Measurements from ENCODE around the gene BAIAP3.

BAIAP3 gene

GRCh38 chr16:1300664-1301476, 32.6 kb upstream of the BAIAP3 start:
- no peak for DNase-seq

DNA sequence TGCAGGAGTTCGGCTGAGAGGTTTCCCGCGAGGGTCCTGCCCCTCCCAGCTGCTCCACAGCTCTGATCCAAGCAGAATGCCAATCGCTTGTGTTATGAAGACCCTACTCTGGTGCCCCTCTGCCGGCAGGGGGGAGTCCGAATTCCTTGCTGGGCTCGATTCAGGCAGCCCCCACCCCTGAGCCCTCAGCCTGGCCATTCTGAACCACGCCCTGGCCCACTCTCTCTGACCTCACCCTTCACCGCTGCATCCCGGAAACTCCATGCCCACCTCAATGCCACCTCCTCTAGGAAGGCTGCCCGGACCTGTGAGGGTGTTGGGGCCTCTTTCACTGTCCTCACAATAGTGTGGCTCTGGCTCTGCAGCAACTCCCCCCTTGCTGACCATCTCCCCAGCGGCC, 31.9 kb upstream of the BAIAP3 start:
- DNase-seq = no peak

- no peak for DNase-seq
Measured at GRCh38 chr16:1305823-1306222, 27.6 kb upstream of the BAIAP3 start.

- DNase-seq = no peak
Measured at GRCh38 chr16:1306334-1306733, 27.1 kb upstream of the BAIAP3 start.

DNA sequence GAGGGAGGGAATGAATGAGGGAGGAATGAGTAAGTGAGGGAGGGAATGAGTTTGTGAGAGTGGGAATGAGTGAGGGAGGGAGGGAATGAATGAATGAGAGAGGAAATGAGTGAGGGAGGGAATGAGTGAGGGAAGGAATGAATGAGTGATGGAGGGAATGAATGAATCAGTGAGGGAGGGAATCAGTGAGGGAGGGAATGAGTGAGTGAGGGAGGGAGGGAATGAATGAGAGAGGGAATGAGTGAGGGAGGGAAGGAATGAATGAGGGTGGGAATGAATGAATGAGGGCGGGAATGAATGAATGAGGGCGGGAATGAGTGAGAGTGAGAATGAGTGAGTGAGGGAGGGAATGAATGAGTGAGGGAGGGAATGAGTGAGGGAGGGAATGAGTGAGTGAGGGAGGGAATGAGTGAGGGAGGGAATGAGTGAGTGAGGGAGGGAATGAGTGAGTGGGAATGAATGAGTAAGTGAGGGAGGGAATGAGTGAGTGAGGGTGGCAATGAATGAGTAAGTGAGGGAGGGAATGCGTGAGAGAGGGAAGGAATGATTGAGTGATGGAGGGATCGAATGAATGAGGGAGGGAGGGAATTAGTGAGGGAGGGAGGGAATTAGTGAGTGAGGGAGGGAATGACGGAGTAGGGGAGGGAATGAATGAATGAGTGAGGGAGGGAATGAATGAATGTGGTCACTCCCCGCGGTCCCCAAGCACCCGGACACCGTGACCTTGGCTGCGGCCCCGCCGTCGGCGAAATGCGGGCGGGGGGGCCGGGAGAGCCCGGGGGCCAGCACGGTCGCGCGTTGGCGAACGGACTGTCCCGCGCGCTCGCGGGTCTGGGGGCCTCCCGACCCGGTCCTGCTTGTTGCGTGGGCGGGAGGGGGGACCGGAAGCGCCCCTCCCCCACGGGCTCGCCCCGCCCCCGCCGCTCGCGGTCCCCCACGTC, 25.1 kb upstream of the BAIAP3 start:
- DNase-seq = no peak

DNA sequence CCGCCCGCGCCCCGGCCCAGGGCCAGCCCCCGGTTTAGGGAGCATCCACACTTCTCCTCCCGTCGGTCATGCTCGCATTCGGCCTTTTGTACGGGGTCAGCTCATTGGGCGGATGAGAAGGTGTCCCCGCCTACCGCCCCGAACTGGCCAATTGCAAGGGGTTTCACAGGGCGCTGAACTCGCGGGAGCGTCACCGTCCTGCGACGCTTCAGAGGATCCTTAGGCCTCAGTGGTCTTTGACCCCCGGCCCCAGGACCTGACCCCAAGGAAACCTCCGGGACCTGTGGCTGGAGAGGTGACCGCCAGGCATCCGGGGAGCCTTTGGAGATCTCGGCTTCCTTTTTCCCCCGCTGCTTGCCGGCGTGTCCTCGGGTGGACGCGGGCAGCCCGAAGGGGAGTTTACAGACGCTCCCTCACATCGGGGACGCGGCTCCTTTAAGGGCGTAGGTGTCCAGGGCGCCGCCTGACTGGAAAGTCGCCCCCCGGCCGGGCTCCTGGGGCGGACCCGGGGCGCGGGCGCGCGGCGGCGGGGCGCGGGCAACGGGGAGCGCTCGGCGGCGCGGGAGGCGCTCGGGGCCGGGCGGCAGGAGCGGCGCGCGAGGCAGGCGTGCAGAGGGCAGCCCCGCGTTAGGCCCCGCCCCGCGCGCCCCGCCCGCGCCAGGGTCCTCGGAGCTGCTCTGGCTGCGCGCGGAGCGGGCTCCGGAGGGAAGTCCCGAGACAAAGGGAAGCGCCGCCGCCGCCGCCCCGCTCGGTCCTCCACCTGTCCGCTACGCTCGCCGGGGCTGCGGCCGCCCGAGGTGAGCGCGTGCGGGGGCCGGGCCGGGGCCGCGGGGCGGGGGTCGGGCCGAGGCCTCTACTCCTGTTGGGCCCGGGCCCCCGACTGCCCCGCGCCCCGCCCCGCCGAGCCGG, 24.2 kb upstream of the BAIAP3 start, which contains the start of gene UBE2I:
Gene UBE2I, plus strand, starts transcription at position 660 of the 909 bp plus-strand sequence. CDS start 4,395 bp downstream, outside the sequence.
- peak; percentile 61 for DNase-seq

DNA sequence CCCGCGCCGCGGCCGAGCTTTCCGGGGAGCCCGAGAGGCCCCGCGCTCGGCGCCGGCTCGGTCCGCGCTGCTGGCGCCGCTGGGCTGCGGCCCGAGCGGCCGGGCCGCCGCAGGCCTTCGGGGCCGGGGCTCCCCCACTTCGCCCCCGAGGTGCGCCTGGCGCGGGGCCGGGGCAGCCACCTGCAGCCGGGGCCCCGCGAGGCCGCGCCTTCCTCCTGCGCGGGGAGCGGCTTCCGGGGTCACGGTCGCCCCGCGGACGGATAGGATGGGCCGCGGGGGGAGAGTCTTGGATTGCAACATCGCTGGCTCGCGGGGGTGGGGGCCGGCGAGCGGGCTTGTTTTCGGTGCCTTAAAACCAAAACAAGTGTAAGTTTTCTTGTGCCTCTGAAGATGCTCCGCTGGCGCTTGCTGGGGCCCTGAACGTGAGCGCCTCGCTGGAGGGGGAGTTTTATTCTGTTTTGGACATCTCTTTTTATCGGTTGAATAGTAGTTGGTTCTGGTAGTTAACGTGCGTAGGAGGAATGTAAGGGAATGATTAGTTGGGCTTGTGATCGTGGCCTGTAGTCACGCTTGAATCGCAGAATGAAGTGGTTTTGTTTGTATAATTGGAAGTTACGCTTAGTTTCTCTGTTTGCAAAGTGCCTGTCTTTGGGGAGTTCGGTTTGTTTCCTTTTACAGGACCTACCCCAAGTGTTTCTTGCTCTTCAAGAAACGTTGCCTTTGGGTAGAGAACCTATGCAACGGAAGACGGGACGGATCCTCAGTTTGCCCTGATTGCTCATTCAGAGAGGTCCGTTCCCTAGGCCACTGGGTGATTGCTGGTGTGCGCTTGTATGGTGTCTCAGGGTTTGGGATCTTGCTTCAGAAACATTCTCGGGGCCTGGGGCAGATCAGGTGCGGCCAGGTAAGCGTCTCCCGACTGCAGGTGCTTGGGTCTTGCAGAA, 23.3 kb upstream of the BAIAP3 start:
- DNase-seq = no peak

DNA sequence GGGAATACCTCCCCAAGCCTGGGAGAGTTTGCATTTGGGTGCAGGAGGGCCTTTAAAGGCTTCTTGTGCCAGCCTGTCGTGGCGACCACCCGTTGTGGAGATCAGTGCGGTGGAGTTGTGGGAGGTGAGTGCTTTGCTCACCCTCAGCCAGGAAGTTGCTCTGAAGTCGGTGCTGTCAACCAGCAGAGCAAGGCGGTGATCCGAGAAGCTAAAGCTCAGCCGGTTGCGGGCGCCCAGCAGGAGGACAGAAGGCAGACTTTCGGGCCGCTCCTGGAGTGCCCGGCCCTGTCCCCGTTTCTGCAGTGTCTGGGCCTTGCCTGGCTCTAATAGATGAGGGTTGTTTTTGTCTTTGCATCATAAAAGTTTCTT, 22.6 kb upstream of the BAIAP3 start:
- no peak for DNase-seq

- DNase-seq = no peak
Measured at GRCh38 chr16:1311212-1311737, 22.2 kb upstream of the BAIAP3 start.

DNA sequence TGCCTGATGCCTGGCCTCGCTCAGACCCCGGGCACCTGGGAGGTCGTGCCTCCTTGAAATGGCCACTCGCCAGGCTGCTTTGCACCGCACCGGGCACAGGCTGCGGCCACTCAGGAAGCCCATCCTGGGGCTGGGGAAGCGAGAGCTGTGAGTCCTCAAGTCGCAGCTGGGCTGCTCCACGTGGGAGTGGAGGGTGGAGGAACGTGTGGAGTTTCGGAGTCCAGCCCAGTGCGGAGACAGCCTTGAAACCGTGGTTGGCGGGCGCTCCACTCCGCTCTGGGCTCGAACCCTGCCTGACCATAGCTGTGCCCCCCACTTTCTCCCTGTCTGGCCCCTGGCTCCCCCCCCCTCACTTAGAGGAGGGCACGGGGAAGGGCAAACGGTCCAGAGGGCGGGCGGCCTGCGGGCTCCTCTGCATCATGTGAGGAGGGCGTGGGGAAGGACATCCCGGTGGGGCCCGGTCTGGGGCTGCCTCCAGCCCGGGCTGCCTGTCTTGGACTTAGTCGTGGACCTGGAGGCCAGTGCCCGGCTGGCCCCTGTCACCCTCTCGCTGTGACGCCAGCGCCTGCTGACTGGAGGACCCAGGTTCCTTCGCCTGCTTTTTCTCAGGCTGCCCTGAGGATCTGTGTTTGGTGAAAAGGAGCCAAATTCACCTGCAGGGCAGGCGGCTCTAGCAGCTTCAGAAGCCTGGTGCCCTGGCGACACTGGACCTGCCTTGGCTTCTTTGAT, 21.5 kb upstream of the BAIAP3 start:
- no peak for DNase-seq

GRCh38 chr16:1312467-1312816, 21.0 kb upstream of the BAIAP3 start:
- DNase-seq = no peak

GRCh38 chr16:1312903-1313302, 20.5 kb upstream of the BAIAP3 start:
- no peak for DNase-seq

- no peak for DNase-seq
Measured at GRCh38 chr16:1313721-1314369, 19.6 kb upstream of the BAIAP3 start.

DNA sequence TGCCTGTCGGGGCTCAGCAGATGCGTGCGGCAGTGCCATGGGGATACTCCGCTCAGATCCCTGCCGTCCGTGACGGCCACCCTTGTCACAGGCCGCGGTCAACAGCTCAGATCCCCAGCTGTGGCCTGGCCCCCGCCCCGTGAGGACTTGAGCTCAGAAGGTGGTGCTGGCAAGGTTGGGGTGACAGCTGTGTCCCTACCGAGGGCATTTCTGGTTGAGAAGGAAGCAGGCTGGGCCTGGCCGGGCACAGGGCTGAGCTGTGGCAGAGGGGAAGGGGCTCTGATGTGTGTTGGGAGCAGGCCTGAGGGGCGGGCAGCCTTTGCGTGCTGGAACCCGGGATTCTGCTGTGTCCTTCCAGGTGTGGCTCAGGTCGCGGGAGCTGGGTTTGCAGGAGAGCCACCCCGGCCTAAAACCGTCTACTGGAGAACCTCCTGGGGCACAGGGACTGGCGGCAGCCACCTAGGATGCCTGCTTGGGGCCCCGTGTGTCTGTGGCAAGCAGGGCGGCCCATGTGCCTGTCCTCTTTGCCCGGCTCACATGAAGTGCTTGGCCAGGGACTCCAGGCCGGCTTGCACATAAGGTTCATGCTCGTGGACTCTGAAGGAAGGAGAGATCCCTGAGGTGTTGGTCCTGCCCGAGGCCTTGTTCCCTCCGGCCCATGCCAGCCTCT, 18.9 kb upstream of the BAIAP3 start:
- DNase-seq = no peak

DNA sequence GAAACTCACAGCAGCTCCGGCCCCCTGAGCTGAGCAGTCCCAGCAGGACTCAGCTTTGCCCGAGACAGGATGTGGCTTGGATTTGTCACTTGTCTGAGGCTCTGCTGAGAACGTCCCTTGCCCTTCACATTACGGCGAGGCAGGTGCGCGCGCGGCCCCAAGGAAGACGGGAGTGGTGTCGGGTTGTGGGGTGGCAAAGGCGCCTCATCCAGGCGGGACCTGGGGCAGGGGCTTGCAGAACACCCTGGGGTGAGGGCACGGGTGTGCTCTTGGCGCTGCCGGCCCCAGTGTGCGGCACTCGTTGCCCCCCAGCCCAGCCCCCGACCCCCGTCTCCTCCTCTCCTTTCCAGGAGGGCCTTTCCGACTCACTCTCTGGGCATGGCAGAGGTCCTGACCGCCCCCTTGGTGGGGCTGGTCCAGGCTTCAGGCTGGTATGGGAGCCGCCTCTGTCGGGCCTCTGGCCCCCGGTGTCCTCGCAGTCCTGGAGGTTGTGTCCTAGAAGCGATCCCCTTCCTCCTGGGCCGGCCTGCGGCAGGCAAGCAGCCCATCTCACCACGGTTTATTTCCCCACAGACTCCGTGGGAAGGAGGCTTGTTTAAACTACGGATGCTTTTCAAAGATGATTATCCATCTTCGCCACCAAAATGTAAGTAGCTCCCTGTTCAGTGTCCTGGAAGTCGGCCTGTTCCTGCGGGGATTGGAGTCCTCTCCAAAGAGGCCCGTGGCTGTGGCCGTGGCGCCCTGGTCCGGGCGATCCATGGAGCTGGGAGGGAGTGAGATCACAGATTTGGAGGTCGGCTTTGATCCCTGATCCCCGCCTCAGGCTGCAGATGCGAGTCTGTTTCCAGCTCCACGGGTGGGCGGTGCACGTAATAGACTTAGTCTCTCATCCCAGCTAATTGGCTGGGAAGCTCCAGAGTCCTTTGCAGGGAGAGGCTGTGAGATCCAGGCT, 18.1 kb upstream of the BAIAP3 start:
- no peak for DNase-seq

DNA sequence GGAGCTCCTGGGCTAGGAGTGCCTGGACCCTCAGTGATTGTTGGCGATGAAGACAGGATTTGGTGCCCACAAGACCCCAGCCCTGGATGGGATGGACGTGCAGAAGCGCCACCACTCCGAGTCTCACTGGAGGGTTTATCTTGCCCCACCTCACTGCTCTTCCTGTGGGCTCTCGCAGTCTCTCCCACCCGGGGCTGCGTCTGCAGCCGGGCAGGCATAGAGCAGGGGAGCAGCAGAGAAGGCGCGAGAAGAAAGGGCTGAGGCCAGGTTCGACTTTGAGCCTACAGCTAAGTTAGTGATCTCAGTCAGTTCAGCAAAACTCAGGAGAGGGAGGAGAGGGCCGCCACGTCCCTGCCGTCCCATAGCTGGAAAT, 17.4 kb upstream of the BAIAP3 start:
- no peak for DNase-seq

DNA sequence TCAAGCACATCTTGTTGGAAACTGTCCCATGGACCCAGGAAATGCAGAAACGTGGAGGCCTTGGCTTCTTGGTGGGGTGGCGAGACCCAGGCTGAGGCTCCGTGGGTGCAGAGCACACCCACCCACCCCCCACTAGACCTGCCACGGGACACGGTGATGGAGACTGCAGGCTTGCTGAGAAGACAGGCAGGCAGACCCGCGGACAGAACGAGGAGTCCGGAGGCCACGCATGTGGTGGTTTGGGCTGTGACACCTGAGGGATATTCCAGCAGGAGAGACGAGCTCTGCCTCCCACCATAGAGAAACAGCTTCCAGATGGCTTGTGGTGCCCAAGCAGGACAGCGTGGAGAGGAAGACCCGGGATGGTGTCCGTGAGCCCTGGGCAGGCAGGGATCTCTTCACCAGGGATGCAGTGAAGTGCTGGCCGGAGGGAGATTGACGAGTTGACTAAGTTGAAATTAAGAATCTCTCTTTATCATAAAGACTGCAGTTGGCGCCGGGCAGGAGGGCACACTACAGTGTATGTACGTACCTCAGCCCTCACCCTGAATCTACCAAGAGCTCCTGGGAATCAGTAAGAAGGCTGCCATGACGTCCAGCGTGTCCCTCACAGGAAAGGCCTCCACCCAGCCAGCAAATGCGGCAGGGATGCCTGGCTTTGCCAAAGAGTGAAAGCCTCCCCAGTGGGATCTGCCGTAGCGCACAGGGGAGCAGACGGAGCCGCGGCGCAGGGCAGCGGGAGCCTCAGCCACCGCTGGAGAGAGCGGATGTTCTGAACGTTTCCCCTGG, 15.8 kb upstream of the BAIAP3 start:
- DNase-seq = no peak

DNA sequence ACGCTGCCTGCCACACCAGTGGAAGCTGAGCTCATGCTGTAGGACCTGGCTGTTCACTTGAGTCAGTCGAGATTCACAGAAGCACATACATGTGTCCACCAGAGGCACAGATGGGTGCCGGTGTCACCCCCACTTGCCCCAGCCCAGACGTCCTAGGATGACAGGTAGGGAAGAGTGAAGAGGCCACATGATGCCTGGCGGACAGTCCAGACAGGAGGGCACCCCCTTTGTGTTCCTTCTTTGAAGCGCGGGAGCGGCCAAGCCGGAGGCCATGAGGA, 15.2 kb upstream of the BAIAP3 start:
- DNase-seq = no peak

Measured in NCI-H1048 (cell line).